ENCODE results near the gene MORN1. TPM values are rescaled to one million over a fixed set of nuclear protein-coding genes. Genes with fewer than 3 reads are reported as not detected.
A peak's percentile ranks its signal among the peaks of the same experiment; 100 is the strongest.

The MORN1 gene
- total RNA-seq, 2 experiments from 2014 or later: 5.3 to 6.5 TPM

DNA sequence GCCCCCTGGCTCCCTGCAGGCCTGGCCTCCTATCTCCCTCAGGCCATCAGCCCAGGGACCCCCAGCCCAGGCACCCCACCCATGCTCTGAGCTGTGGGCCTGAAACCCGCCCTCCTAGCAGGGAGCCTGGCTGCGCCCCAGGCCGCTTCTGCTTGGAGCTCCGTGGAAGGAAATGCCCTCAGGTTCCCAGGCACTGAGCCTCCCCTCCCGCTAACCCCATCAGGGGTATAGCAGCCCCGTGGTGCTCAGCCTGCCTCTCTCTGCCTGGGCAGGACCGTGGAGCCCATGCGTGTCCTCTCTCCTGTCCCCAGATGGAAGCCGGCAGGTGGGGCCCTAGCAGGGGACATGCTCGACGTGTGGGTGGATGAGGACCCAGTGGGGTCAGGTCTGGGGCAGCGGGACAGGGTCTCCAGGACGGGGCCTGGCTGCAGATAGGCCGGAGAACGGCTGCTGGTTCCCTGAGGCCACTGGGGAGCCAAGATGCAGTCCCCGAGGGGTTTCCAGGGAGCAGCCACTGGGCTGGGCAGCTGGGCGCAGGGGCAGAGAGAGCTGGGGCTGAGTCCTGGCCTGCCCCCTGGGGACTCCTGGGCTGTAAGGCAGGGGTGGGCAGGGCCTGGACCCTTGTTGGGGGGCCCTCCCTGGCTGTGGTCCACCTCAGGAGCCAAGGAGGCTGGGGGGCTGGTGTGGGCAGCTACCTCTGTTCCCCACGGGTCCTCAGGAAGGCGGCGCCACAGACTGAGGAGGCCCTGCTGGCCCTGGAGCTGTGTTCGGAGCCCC lies 75.5 kb downstream of the MORN1 start:
- Histone ChIP-seq H3K4me3 (ENCODE audit: low read length) (peak overlapping the region; percentile 56), H3K4me1 (ENCODE audit: insufficient read depth, low read length) (peaks cover 59% of the 10 kb centered on the region), H3K9me3 (ENCODE audit: control insufficient read depth in 1 of 2, insufficient read depth in 1 of 2, low read length in 2 of 2) (no peaks in the 10 kb centered on the region), H3K36me3 (ENCODE audit: insufficient read depth, low read length) (no peaks in the 10 kb centered on the region), H3K27me3 (ENCODE audit: control insufficient read depth in 1 of 2, insufficient read depth in 2 of 2, low read length in 2 of 2) (no peaks in the 10 kb centered on the region), H3K27ac (ENCODE audit: low read depth in 1 of 2, low read length in 2 of 2) (peak overlapping the region in 1 of 2 donors; percentile 47)
- Mint-ChIP-seq H3K4me1 (ENCODE audit: low read depth) (peaks cover 15% of the 10 kb centered on the region), H3K36me3 (ENCODE audit: low read depth) (no peaks in the 10 kb centered on the region), H3K9me3 (no peaks in the 10 kb centered on the region), H3K27me3 (no peaks in the 10 kb centered on the region), H3K27ac (peak overlapping the region; percentile 81), H3K4me3 (peak overlapping the region; percentile 83)
- DNase-seq (peak in 1 of 14 experiments; percentile 38), ATAC-seq (ENCODE audit: poor library complexity) (no peak)
- intact Hi-C loops (cut with DNase I, micrococcal nuclease): loop anchor here (2.0 to 10.0 kb wide), 4 partner anchors 59 to 121 kb away; partner anchors contain the start of gene FAAP20 (in 1 of the 2)
- POLR2A ChIA-PET: interaction anchor here (0.9 to 2.4 kb wide), 8 partner anchors 15 to 117 kb away, joined by 3 to 12 read pairs (median 6); partner anchors contain the start of genes MORN1 and RER1
- TF ChIP-seq, protein P1, sequence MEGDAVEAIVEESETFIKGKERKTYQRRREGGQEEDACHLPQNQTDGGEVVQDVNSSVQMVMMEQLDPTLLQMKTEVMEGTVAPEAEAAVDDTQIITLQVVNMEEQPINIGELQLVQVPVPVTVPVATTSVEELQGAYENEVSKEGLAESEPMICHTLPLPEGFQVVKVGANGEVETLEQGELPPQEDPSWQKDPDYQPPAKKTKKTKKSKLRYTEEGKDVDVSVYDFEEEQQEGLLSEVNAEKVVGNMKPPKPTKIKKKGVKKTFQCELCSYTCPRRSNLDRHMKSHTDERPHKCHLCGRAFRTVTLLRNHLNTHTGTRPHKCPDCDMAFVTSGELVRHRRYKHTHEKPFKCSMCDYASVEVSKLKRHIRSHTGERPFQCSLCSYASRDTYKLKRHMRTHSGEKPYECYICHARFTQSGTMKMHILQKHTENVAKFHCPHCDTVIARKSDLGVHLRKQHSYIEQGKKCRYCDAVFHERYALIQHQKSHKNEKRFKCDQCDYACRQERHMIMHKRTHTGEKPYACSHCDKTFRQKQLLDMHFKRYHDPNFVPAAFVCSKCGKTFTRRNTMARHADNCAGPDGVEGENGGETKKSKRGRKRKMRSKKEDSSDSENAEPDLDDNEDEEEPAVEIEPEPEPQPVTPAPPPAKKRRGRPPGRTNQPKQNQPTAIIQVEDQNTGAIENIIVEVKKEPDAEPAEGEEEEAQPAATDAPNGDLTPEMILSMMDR (IDR thresholded peaks at IDR 0.05): no peak
- CTCF ChIA-PET: interaction anchor here (0.8 to 1.8 kb wide), 7 partner anchors 15 to 113 kb away, joined by 3 to 8 read pairs (median 4); no protein-coding TSS in a partner anchor

GRCh38 chr1:2314803-2315673 lies 76.3 kb downstream of the MORN1 start:
- DNase-seq (peak; percentile 41 to 86 (median 66)), ATAC-seq (ENCODE audit: poor library complexity) (peak; percentile 45)
- Histone ChIP-seq H3K36me3 (ENCODE audit: insufficient read depth, low read length) (peaks cover 4% of the 10 kb centered on the region), H3K9me3 (ENCODE audit: control insufficient read depth in 1 of 2, insufficient read depth in 1 of 2, low read length in 2 of 2) (no peaks in the 10 kb centered on the region), H3K27me3 (ENCODE audit: control insufficient read depth in 1 of 2, insufficient read depth in 2 of 2, low read length in 2 of 2) (no peaks in the 10 kb centered on the region), H3K4me1 (ENCODE audit: insufficient read depth, low read length) (peaks cover 61% of the 10 kb centered on the region), H3K27ac (ENCODE audit: low read depth in 1 of 2, low read length in 2 of 2) (peak overlapping the region; percentile 47 to 61), H3K4me3 (ENCODE audit: low read length) (peak overlapping the region; percentile 56)
- intact Hi-C loops (cut with DNase I, micrococcal nuclease): loop anchor here (2.0 to 10.0 kb wide), 5 partner anchors 58 to 120 kb away; partner anchors contain the start of gene FAAP20 (in 1 of the 2)
- ChIA-PET CTCF (interaction anchor here (0.8 to 1.8 kb wide), 6 partner anchors 14 to 112 kb away, joined by 3 to 8 read pairs (median 4); no protein-coding TSS in a partner anchor), POLR2A (interaction anchor here (0.8 to 2.4 kb wide), 10 partner anchors 14 to 229 kb away, joined by 3 to 12 read pairs (median 4); partner anchors contain the start of genes FAAP20, MORN1 and RER1)
- Mint-ChIP-seq H3K4me1 (ENCODE audit: low read depth) (peaks cover 19% of the 10 kb centered on the region), H3K9me3 (no peaks in the 10 kb centered on the region), H3K27me3 (no peaks in the 10 kb centered on the region), H3K27ac (peak overlapping the region; percentile 81), H3K36me3 (ENCODE audit: low read depth) (peaks cover 5% of the 10 kb centered on the region), H3K4me3 (peak overlapping the region; percentile 83)
- TF ChIP-seq, protein P1 (IDR thresholded peaks at IDR 0.05): peak; percentile 96

All from CD4-positive, alpha-beta T cell (primary cell).